GM12878 (cell line): Measurements from ENCODE around the gene AGAP1. TPM values are rescaled to one million over a fixed set of nuclear protein-coding genes. Genes with fewer than 3 reads are reported as not detected.
"Not testable (repeated sequence)": the region's sequence is repeated elsewhere in the genome, so short reads cannot be mapped to it uniquely, and the experiment has no call there.

Experiments
- ATAC-seq: fragments of 200-7000 bp; cut with Tn5 transposase; 3 replicates; pipeline ENCODE4 v1.9.1; 2020; ENCODE audit warnings: mild to moderate bottlenecking, moderate library complexity
- BruUV-seq: library from RNA; stranded (reverse); fragments of 400-500 nt; replicated peaks from 2 replicates; lab custom pipeline; 2021; lab: Mats Ljungman, UMichigan
- CTCF ChIA-PET: fragments of 300-600 bp; sonication (Branson Sonifier 250); formaldehyde crosslinking; extraction: SDS; loops from one replicate; lab custom pipeline; 2021; ENCODE audit warnings: inconsistent platforms; lab: Yijun Ruan, JAX
- POLR2A ChIA-PET: fragments of 350-600 bp; formaldehyde crosslinking; extraction: SDS; loops from one replicate; lab custom pipeline; 2021; ENCODE audit warnings: inconsistent platforms; lab: Charles Lee
- RAD21 ChIA-PET: fragments of 300-600 bp; sonication (Branson Sonifier 250); formaldehyde crosslinking; loops from one replicate; lab custom pipeline; 2023; ENCODE audit warnings: antibody characterized with exemption; ENCODE audit not compliant: unreplicated experiment; lab: Charles Lee
- SMC1A ChIA-PET: fragments of 300-600 bp; sonication (Branson Sonifier 250); formaldehyde crosslinking; loops from one replicate; lab custom pipeline; 2023; ENCODE audit not compliant: unreplicated experiment, uncharacterized antibody; lab: Charles Lee
- DNase-seq: peaks from one replicate; pipeline ENCODE4 v3.0.0-alpha.2; 2011; ENCODE audit warnings: low read depth, low spot score
- FAIRE-seq: peaks from 3 replicates; lab custom pipeline; 2011; peaks lifted over from hg19 to GRCh38; lab: Jason Lieb, UNC
- H2AFZ ChIP-seq: 2 replicates; pipeline ENCODE4 v1.6.0; 2011; ENCODE audit warnings: low read depth, low read length, control low read depth; ENCODE audit not compliant: control insufficient read depth
- H3K27ac ChIP-seq: 2 replicates; pipeline ENCODE4 v1.5.1; 2011; ENCODE audit warnings: control low read depth; ENCODE audit not compliant: control insufficient read depth, insufficient read depth
- H3K27me3 ChIP-seq, 2 experiments: replicated peaks in 1 of 2; 2 replicates each; pipeline versions ENCODE4 v1.6.0 to v1.6.1; 2011; ENCODE audit warnings: low read length in 1 of 2; ENCODE audit not compliant: control insufficient read depth in 2 of 2, insufficient read depth in 2 of 2
- H3K36me3 ChIP-seq, 2 experiments: 2 replicates each; pipeline ENCODE4 v1.5.1; 2011; ENCODE audit warnings: low read length in 1 of 2; ENCODE audit not compliant: control insufficient read depth in 2 of 2, insufficient read depth in 2 of 2
- H3K4me1 ChIP-seq: 2 replicates; pipeline ENCODE4 v1.6.1; 2011; ENCODE audit warnings: mild to moderate bottlenecking, low read length, moderate library complexity, mixed read lengths; ENCODE audit not compliant: control insufficient read depth, insufficient read depth
- H3K4me2 ChIP-seq: 2 replicates; pipeline ENCODE4 v1.6.0; 2011; ENCODE audit warnings: control low read depth; ENCODE audit not compliant: control insufficient read depth, insufficient read depth
- H3K4me3 ChIP-seq: fragments of 200-600 bp; sonication (generic); 2 replicates; pipeline ENCODE4 v1.5.1; 2016
- H3K79me2 ChIP-seq: 2 replicates; pipeline ENCODE4 v1.6.0; 2011; ENCODE audit warnings: low read length; ENCODE audit not compliant: control insufficient read depth, insufficient read depth
- H3K9ac ChIP-seq: 2 replicates; pipeline ENCODE4 v1.8.0; 2011; ENCODE audit warnings: low read length, control low read depth, mixed read lengths; ENCODE audit not compliant: control insufficient read depth, insufficient read depth
- H3K9me3 ChIP-seq: replicated peaks from 3 replicates; pipeline ENCODE4 v1.5.1; 2011; ENCODE audit warnings: mild to moderate bottlenecking, low read length; ENCODE audit not compliant: control insufficient read depth, insufficient read depth
- H4K20me1 ChIP-seq: 2 replicates; pipeline ENCODE4 v1.6.0; 2011; ENCODE audit not compliant: control insufficient read depth, insufficient read depth
- EZH2 ChIP-seq: IDR thresholded peaks from 2 replicates; pipeline ENCODE4 v1.6.1; 2012; ENCODE audit warnings: low read depth, mild to moderate bottlenecking, control low read depth, inconsistent platforms, low read length, borderline replicate concordance; ENCODE audit not compliant: control insufficient read depth
- RB1 ChIP-seq: fragments of 450-650 bp; formaldehyde crosslinking; IDR thresholded peaks from 2 replicates; pipeline ENCODE4 v1.6.1; 2017; ENCODE audit warnings: mild to moderate bottlenecking, borderline replicate concordance
- SIX5 ChIP-seq: IDR thresholded peaks from 2 replicates; pipeline ENCODE4 v1.6.1; 2011; ENCODE audit warnings: mild to moderate bottlenecking, low read depth, low read length, moderate library complexity; ENCODE audit not compliant: severe bottlenecking
- TAF1 ChIP-seq: IDR thresholded peaks from 2 replicates; pipeline ENCODE4 v1.6.1; 2011; ENCODE audit warnings: mild to moderate bottlenecking, low read depth, low read length, borderline replicate concordance
- WGBS: methylation state at CpG from one replicate; pipeline ENCODE4 v1.1.6; 2016; ENCODE audit warnings: low lambda C conversion rate; ENCODE audit not compliant: insufficient replicate concordance, insufficient coverage; ENCODE audit errors: missing lambda C conversion rate; 5-methylcytosine and 5-hydroxymethylcytosine counted together
- in situ Hi-C: fragments of 300-500 bp; cut with MboI; formaldehyde crosslinking; loops from 9 replicates; pipeline ENCODE4 v1.14.3; 2018; ENCODE audit warnings: mixed read lengths
- intact Hi-C: fragments of 100-400 bp; cut with micrococcal nuclease; formaldehyde crosslinking; loops from one replicate; pipeline ENCODE4 v1.14.2; 2022; ENCODE audit not compliant: unreplicated experiment
- polyA plus RNA-seq, 11 experiments: library from polyadenylated mRNA; depleted of rRNA in 4 of 11; unstranded in 6 of 11; stranded (reverse) in 5 of 11; fragments of >200 nt; fragmentation: Nextera tagmentation in 4 of 11; fragmentation: Illumina TruSeq in 1 of 11; extraction: Ambion mirVana in 4 of 11; extraction: Trizol in 1 of 11; gene quantifications; 1 replicate in 1 of 11; 2 replicates in 10 of 11; pipeline versions ENCODE4 v1.2.1 to v1.2.3, GENCODE V29; 2011 to 2016; ENCODE audit warnings: inconsistent platforms in 2 of 11, missing spikeins in 2 of 11, low read depth in 1 of 11
- total RNA-seq, 4 experiments: library from RNA; depleted of rRNA in 3 of 4; stranded (reverse); fragments of >200 nt in 3 of 4; fragmentation: Illumina TruSeq in 1 of 4; extraction: Trizol in 1 of 4; gene quantifications; 2 replicates each; pipeline versions ENCODE4 v1.2.1 to v1.2.3, GENCODE V29; 2013 to 2021
- TF ChIP-seq, protein P1 (sequence below): fragments of 450-650 bp; conservative IDR thresholded peaks from 2 replicates; pipeline ENCODE4 v1.6.1; 2017; ENCODE audit warnings: mild to moderate bottlenecking, moderate library complexity

Gene AGAP1
- total and polyA plus RNA-seq, 10 of the 15 experiments (the other 5 are each of a cell fraction or from before 2014, with no cell fraction given), result 0.05 to 0.15 (median 0.06) TPM; not detected in 7

DNA sequence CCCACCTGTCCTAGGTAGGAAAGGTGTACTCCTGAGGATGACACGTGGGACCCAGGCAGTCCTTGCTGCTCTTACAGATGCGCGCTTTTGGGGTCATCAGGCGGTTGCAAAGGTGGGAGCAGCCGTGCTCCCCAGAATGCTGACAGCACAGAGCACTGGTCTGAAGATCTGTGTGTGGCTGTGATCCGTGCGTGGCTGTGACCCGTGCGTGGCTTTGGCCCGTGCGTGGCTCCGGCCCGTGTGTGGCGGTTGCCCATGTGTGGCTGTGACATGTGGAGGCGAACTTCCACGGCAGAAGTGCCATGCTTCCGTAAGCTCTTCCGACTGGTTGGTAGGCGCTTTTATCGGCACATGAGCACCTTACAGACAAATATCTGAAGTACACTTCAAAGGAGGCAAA, 270.0 kb downstream of the AGAP1 start:
- H4K20me1 ChIP-seq, result no peaks in the 10 kb centered on the region; the same call in 1 of the 2 replicates
- no TSS peak for BruUV-seq
- 57% methylated on average over 20 of the region's 20 CpGs for WGBS

DNA sequence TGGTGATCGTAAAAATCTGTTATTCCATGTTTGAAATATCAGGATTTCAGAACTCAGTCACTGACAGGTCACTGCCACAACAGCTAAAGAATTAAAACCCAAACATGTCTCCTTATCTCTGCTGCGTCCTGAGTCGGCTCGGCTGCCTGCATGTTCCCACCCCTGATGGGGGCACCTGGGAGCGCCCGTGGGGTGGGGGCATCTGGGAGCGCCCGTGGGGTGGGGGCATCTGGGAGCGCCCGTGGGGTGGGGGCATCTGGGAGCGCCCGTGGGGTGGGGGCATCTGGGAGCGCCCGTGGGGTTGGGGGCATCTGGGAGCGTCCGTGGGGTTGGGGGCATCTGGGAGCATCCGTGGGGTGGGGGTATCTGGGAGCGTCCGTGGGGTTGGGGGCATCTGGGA, 270.6 kb downstream of the AGAP1 start:
- H3K27me3 ChIP-seq, H3K9me3 ChIP-seq, BruUV-seq: not testable (repeated sequence)

More for the DNA sequence above, 270.0 kb downstream of the AGAP1 start:
- TF ChIP-seq SIX5, result no peak
- TF ChIP-seq TAF1, result no peak
- TF ChIP-seq, protein P1, sequence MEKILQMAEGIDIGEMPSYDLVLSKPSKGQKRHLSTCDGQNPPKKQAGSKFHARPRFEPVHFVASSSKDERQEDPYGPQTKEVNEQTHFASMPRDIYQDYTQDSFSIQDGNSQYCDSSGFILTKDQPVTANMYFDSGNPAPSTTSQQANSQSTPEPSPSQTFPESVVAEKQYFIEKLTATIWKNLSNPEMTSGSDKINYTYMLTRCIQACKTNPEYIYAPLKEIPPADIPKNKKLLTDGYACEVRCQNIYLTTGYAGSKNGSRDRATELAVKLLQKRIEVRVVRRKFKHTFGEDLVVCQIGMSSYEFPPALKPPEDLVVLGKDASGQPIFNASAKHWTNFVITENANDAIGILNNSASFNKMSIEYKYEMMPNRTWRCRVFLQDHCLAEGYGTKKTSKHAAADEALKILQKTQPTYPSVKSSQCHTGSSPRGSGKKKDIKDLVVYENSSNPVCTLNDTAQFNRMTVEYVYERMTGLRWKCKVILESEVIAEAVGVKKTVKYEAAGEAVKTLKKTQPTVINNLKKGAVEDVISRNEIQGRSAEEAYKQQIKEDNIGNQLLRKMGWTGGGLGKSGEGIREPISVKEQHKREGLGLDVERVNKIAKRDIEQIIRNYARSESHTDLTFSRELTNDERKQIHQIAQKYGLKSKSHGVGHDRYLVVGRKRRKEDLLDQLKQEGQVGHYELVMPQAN, result no peak
- no peak for TF ChIP-seq RB1
- TF ChIP-seq EZH2, result no peak
- DNase-seq (no peak), ATAC-seq (no peak), FAIRE-seq (no peak)
- Histone ChIP-seq H3K36me3 (no peaks in the 10 kb centered on the region), H3K4me2 (no peak overlapping the region), H3K27me3 (no peaks in the 10 kb centered on the region), H3K4me1 (no peaks in the 10 kb centered on the region), H3K9me3 (no peaks in the 10 kb centered on the region), H2AFZ (no peak overlapping the region), H3K9ac (no peak overlapping the region), H3K79me2 (no peaks in the 10 kb centered on the region), H3K4me3 (no peak overlapping the region), H3K27ac (no peak overlapping the region)
- intact Hi-C loops, result no loop called here
- ChIA-PET POLR2A (no interaction called here), CTCF (interaction anchor here (0.7 to 1.3 kb wide), 2 partner anchors 18 to 488 kb away, joined by 3 read pairs; no protein-coding TSS in a partner anchor), RAD21 (no interaction called here), SMC1A (no interaction called here)
- in situ Hi-C loops, result no loop called here

More for the DNA sequence above, 270.6 kb downstream of the AGAP1 start:
- H3K9ac ChIP-seq, POLR2A ChIA-PET, SMC1A ChIA-PET, H3K79me2 ChIP-seq, in situ Hi-C loops, DNase-seq, H2AFZ ChIP-seq, ATAC-seq, RAD21 ChIA-PET, H3K4me1 ChIP-seq, H3K36me3 ChIP-seq, H4K20me1 ChIP-seq, H3K4me2 ChIP-seq, H3K4me3 ChIP-seq, intact Hi-C loops, H3K27ac ChIP-seq, FAIRE-seq: not testable (repeated sequence)
- WGBS, result 51% methylated on average over 9 of the region's 19 CpGs
- CTCF ChIA-PET, result interaction anchor here (1.3 kb wide), 1 partner anchor 18 kb away, joined by 3 read pairs; no protein-coding TSS in a partner anchor
